Trophoblast cell (in vitro differentiated cells and primary cell): ENCODE results near the gene CYP27B1.

Source experiments
- DNase-seq, 2 donors: peaks; one replicate each; pipeline ENCODE4 v3.0.0-alpha.2; 2016
- H2AFZ ChIP-seq: 2 replicates; pipeline ENCODE4 v1.6.1; 2013; ENCODE audit warnings: low read length, moderate library complexity, mild to moderate bottlenecking; ENCODE audit not compliant: insufficient read depth, poor library complexity
- H2AK5ac ChIP-seq: 2 replicates; pipeline ENCODE4 v1.6.1; 2013; ENCODE audit warnings: mild to moderate bottlenecking, low read length
- H2BK120ac ChIP-seq: 2 replicates; pipeline ENCODE4 v1.6.1; 2013; ENCODE audit warnings: low read length, mild to moderate bottlenecking, moderate library complexity; ENCODE audit not compliant: insufficient read depth, poor library complexity
- H2BK12ac ChIP-seq: 2 replicates; pipeline ENCODE4 v1.6.1; 2013; ENCODE audit warnings: mild to moderate bottlenecking, low read length, moderate library complexity
- H2BK5ac ChIP-seq: 2 replicates; pipeline ENCODE4 v1.6.1; 2013; ENCODE audit warnings: low read length, low read depth, moderate library complexity, mild to moderate bottlenecking; ENCODE audit not compliant: poor library complexity
- H3K14ac ChIP-seq: 2 replicates; pipeline ENCODE4 v1.6.1; 2013; ENCODE audit warnings: mild to moderate bottlenecking, low read length
- H3K18ac ChIP-seq: 2 replicates; pipeline ENCODE4 v1.6.1; 2013; ENCODE audit warnings: mild to moderate bottlenecking, low read length
- H3K23ac ChIP-seq: 2 replicates; pipeline ENCODE4 v1.6.1; 2013; ENCODE audit warnings: low read length
- H3K27ac ChIP-seq: 2 replicates; pipeline ENCODE4 v1.5.1; 2013; ENCODE audit warnings: low read depth, mild to moderate bottlenecking, inconsistent platforms, low read length, moderate library complexity
- H3K27me3 ChIP-seq: 2 replicates; pipeline ENCODE4 v1.6.1; 2013; ENCODE audit warnings: inconsistent platforms, mild to moderate bottlenecking, low read length, moderate library complexity; ENCODE audit not compliant: insufficient read depth
- H3K36me3 ChIP-seq, 2 experiments: 1 replicate in 1 of 2; 2 replicates in 1 of 2; pipeline ENCODE4 v1.6.1; 2013; ENCODE audit warnings: low read length in 2 of 2, mild to moderate bottlenecking in 2 of 2, moderate library complexity in 1 of 2; ENCODE audit not compliant: insufficient read depth in 2 of 2, control insufficient read depth in 1 of 2
- H3K4ac ChIP-seq: 2 replicates; pipeline ENCODE4 v1.6.1; 2013; ENCODE audit warnings: low read depth, mild to moderate bottlenecking, low read length, moderate library complexity
- H3K4me1 ChIP-seq, 2 experiments: 1 replicate in 1 of 2; 2 replicates in 1 of 2; pipeline ENCODE4 v1.6.1; 2013; ENCODE audit warnings: low read length in 2 of 2, mild to moderate bottlenecking in 2 of 2, moderate library complexity in 1 of 2; ENCODE audit not compliant: insufficient read depth in 2 of 2, control insufficient read depth in 1 of 2
- H3K4me2 ChIP-seq: 2 replicates; pipeline ENCODE4 v1.6.1; 2013; ENCODE audit warnings: inconsistent platforms, mild to moderate bottlenecking, low read length, moderate library complexity
- H3K4me3 ChIP-seq: 2 replicates; pipeline ENCODE4 v1.5.1; 2013; ENCODE audit warnings: mild to moderate bottlenecking, low read depth, low read length, inconsistent platforms
- H3K79me1 ChIP-seq: one replicate; pipeline ENCODE4 v1.6.1; 2013; ENCODE audit warnings: low read length
- H3K79me2 ChIP-seq: 2 replicates; pipeline ENCODE4 v1.6.1; 2013; ENCODE audit warnings: low read length, mild to moderate bottlenecking; ENCODE audit not compliant: control insufficient read depth, insufficient read depth, poor library complexity
- H3K9ac ChIP-seq: 2 replicates; pipeline ENCODE4 v1.6.1; 2013; ENCODE audit warnings: mild to moderate bottlenecking, low read length
- H3K9me3 ChIP-seq: 2 replicates; pipeline ENCODE4 v1.6.1; 2013; ENCODE audit warnings: low read depth, mild to moderate bottlenecking, control low read depth, inconsistent platforms, low read length; ENCODE audit not compliant: insufficient read depth
- H4K12ac ChIP-seq: 2 replicates; pipeline ENCODE4 v1.6.1; 2013; ENCODE audit warnings: low read depth, mild to moderate bottlenecking, low read length, moderate library complexity
- H4K8ac ChIP-seq: 2 replicates; pipeline ENCODE4 v1.6.1; 2013; ENCODE audit warnings: low read depth, mild to moderate bottlenecking, low read length, moderate library complexity
- H4K91ac ChIP-seq: one replicate; pipeline ENCODE4 v1.6.1; 2013; ENCODE audit warnings: low read depth, mild to moderate bottlenecking, low read length, moderate library complexity
- WGBS: extraction: QIAGEN DNeasy Blood & Tissue Kit; methylation state at CpG from one replicate; pipeline ENCODE4 v1.1.7; 2013; ENCODE audit warnings: missing lambda C conversion rate; ENCODE audit not compliant: insufficient read length, insufficient coverage; ENCODE audit errors: extremely low coverage; 5-methylcytosine and 5-hydroxymethylcytosine counted together

The CYP27B1 gene

GRCh38 chr12:57719777-57720605, 46.9 kb downstream of the CYP27B1 start:
- no peak overlapping the region for H2AFZ ChIP-seq
- H2BK12ac ChIP-seq: no peak overlapping the region
- no peak overlapping the region for H3K4ac ChIP-seq
- no peak overlapping the region for H3K14ac ChIP-seq
- H4K12ac ChIP-seq: no peak overlapping the region
- no peak overlapping the region for H2BK120ac ChIP-seq
- WGBS: no CpG with 5 or more reads among the region's 20 CpGs
- no peak overlapping the region for H3K23ac ChIP-seq
- no peak overlapping the region for H3K27ac ChIP-seq
- no peaks in the 10 kb centered on the region for H3K4me1 ChIP-seq
- H4K91ac ChIP-seq: no peak overlapping the region
- no peaks in the 10 kb centered on the region for H3K79me2 ChIP-seq
- H4K8ac ChIP-seq: no peak overlapping the region
- H3K4me3 ChIP-seq: no peak overlapping the region
- H3K9me3 ChIP-seq: peaks cover 4% of the 10 kb centered on the region
- H2AK5ac ChIP-seq: no peak overlapping the region
- DNase-seq: no peak
- H3K9ac ChIP-seq: no peak overlapping the region
- no peaks in the 10 kb centered on the region for H3K79me1 ChIP-seq
- no peak overlapping the region for H2BK5ac ChIP-seq
- H3K4me2 ChIP-seq: no peak overlapping the region
- peaks cover 2% of the 10 kb centered on the region for H3K27me3 ChIP-seq
- peaks cover 43 to 58% of the 10 kb centered on the region in 2 experiments for H3K36me3 ChIP-seq
- no peak overlapping the region for H3K18ac ChIP-seq

GRCh38 chr12:57718641-57719528, 48.0 kb downstream of the CYP27B1 start:
- H4K91ac ChIP-seq: no peak overlapping the region
- no peak overlapping the region for H3K18ac ChIP-seq
- H3K79me1 ChIP-seq: no peaks in the 10 kb centered on the region
- H3K27ac ChIP-seq: no peak overlapping the region
- H2AFZ ChIP-seq: no peak overlapping the region
- H2BK120ac ChIP-seq: no peak overlapping the region
- no CpG with 5 or more reads among the region's 15 CpGs for WGBS
- no peaks in the 10 kb centered on the region for H3K79me2 ChIP-seq
- H3K9ac ChIP-seq: no peak overlapping the region
- H3K4ac ChIP-seq: no peak overlapping the region
- H2BK12ac ChIP-seq: no peak overlapping the region
- DNase-seq: no peak
- no peak overlapping the region for H2AK5ac ChIP-seq
- peaks cover 1% of the 10 kb centered on the region for H3K9me3 ChIP-seq
- H2BK5ac ChIP-seq: no peak overlapping the region
- H3K4me1 ChIP-seq: no peaks in the 10 kb centered on the region
- no peak overlapping the region for H3K23ac ChIP-seq
- H3K14ac ChIP-seq: no peak overlapping the region
- no peaks in the 10 kb centered on the region for H3K27me3 ChIP-seq
- H4K12ac ChIP-seq: no peak overlapping the region
- no peak overlapping the region for H3K4me3 ChIP-seq
- no peak overlapping the region for H4K8ac ChIP-seq
- H3K4me2 ChIP-seq: no peak overlapping the region
- peaks cover 46 to 58% of the 10 kb centered on the region in 2 experiments for H3K36me3 ChIP-seq

GRCh38 chr12:57717846-57718640, 48.8 kb downstream of the CYP27B1 start:
- H4K91ac ChIP-seq: no peak overlapping the region
- no peaks in the 10 kb centered on the region for H3K79me1 ChIP-seq
- no peak overlapping the region for H3K14ac ChIP-seq
- H3K18ac ChIP-seq: no peak overlapping the region
- H3K36me3 ChIP-seq: peaks cover 46 to 58% of the 10 kb centered on the region in 2 experiments
- H2BK12ac ChIP-seq: no peak overlapping the region
- no peak overlapping the region for H2AFZ ChIP-seq
- no peak overlapping the region for H4K12ac ChIP-seq
- H3K9me3 ChIP-seq: peaks cover 1% of the 10 kb centered on the region
- no peaks in the 10 kb centered on the region for H3K4me1 ChIP-seq
- DNase-seq: no peak
- no peak overlapping the region for H3K9ac ChIP-seq
- no peak overlapping the region for H3K27ac ChIP-seq
- H3K27me3 ChIP-seq: no peaks in the 10 kb centered on the region
- H2AK5ac ChIP-seq: no peak overlapping the region
- WGBS: 100% methylated on average over 2 of the region's 22 CpGs
- no peak overlapping the region for H3K4me2 ChIP-seq
- no peak overlapping the region for H2BK5ac ChIP-seq
- H3K79me2 ChIP-seq: no peaks in the 10 kb centered on the region
- H3K23ac ChIP-seq: no peak overlapping the region
- no peak overlapping the region for H4K8ac ChIP-seq
- H3K4ac ChIP-seq: no peak overlapping the region
- H2BK120ac ChIP-seq: no peak overlapping the region
- no peak overlapping the region for H3K4me3 ChIP-seq

GRCh38 chr12:57717131-57717530, 49.7 kb downstream of the CYP27B1 start:
- H2AFZ ChIP-seq: no peak overlapping the region
- no peak overlapping the region for H3K23ac ChIP-seq
- no peak overlapping the region for H3K4me2 ChIP-seq
- no peak overlapping the region for H3K18ac ChIP-seq
- H4K12ac ChIP-seq: no peak overlapping the region
- no peaks in the 10 kb centered on the region for H3K4me1 ChIP-seq
- no peak overlapping the region for H3K27ac ChIP-seq
- H3K14ac ChIP-seq: no peak overlapping the region
- H2BK120ac ChIP-seq: no peak overlapping the region
- H3K79me1 ChIP-seq: no peaks in the 10 kb centered on the region
- no peak overlapping the region for H2BK12ac ChIP-seq
- no peak overlapping the region for H2AK5ac ChIP-seq
- no peaks in the 10 kb centered on the region for H3K27me3 ChIP-seq
- DNase-seq: no peak
- H3K9me3 ChIP-seq: peaks cover 1% of the 10 kb centered on the region
- H4K91ac ChIP-seq: no peak overlapping the region
- no peak overlapping the region for H3K4ac ChIP-seq
- H3K36me3 ChIP-seq: peaks cover 46 to 58% of the 10 kb centered on the region in 2 experiments
- no peak overlapping the region for H2BK5ac ChIP-seq
- WGBS: no CpG with 5 or more reads among the region's 5 CpGs
- H3K4me3 ChIP-seq: no peak overlapping the region
- no peaks in the 10 kb centered on the region for H3K79me2 ChIP-seq
- H3K9ac ChIP-seq: no peak overlapping the region
- no peak overlapping the region for H4K8ac ChIP-seq
